HL-60 (cell line): ENCODE data around the gene GUCD1.
"Not testable (repeated sequence)": the region's sequence is repeated elsewhere in the genome, so short reads cannot be mapped to it uniquely, and the experiment has no call there.

Experiments used
- DNase-seq, 2 experiments: peaks; one replicate each; pipeline ENCODE4 v3.0.0-alpha.2; 2010 to 2020; ENCODE audit warnings: low read depth in 1 of 2, low spot score in 1 of 2
- H3K27ac ChIP-seq: fragments of 250-450 bp; sonication (Bioruptor Pico); replicated peaks from 2 replicates; pipeline ENCODE4 v1.5.1; 2020; ENCODE audit warnings: mild to moderate bottlenecking, moderate library complexity
- H3K27me3 ChIP-seq: fragments of 250-450 bp; sonication (Bioruptor Pico); 2 replicates; pipeline ENCODE4 v1.5.1; 2021; ENCODE audit warnings: mild to moderate bottlenecking, moderate library complexity; ENCODE audit not compliant: insufficient read depth, poor library complexity, severe bottlenecking
- H3K4me3 ChIP-seq: replicated peaks from 2 replicates; pipeline ENCODE4 v1.5.1; 2011; ENCODE audit warnings: mild to moderate bottlenecking, control low read depth, low read length; ENCODE audit not compliant: insufficient read depth
- GABPA ChIP-seq: IDR thresholded peaks from 2 replicates; pipeline ENCODE4 v1.6.1; 2012; ENCODE audit warnings: low read depth
- POLR2AphosphoS5 ChIP-seq: IDR thresholded peaks from 2 replicates; pipeline ENCODE4 v1.6.1; 2012; ENCODE audit warnings: low read depth
- REST ChIP-seq: IDR thresholded peaks from 2 replicates; pipeline ENCODE4 v1.6.1; 2012; ENCODE audit warnings: low read depth; ENCODE audit not compliant: insufficient replicate concordance
- SPI1 ChIP-seq: IDR thresholded peaks from 2 replicates; pipeline ENCODE4 v1.6.1; 2012; ENCODE audit warnings: low read depth, mild to moderate bottlenecking, borderline replicate concordance
- TF ChIP-seq, protein P1 (sequence below): IDR thresholded peaks from one replicate; pipeline ENCODE4 v1.5.1; 2011; ENCODE audit warnings: low read length, control low read depth, inconsistent platforms; ENCODE audit not compliant: insufficient read depth

GUCD1 gene

DNA sequence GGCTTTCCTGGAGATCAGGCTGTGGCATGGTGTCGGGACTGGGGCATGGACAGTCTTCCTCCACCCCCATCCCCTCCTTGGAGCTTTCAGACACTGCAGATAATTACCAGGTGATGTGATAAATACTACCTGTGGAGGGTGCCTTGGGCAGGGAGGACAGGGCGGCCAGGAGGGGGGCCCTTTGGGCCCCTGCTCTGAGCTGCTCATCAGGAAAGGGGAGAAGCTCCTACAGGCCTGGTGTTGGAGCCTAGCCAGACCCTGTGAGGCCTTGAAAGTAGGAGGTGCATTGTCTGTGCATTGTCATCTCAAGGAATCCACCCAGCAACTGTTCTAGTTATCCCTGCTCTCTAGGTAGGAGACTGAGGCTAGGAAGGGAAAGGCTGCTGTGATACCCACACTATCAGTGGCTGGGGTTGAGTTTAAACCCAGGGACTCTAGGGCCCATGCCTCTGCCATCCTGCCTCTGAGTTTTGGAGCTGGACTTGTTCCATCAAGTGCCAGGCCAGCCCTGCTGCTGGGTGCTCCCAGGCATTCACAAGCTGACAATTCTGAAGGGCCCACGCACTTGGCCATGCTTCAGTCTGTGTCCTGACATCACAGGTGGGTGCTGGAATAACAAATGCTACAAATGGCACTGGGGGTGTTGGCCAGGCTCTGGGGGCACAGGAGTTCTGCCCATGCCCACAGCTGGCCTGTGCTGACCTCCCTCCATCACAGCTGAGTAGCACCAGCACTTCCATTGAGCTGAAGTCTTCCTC is 45.2 kb upstream of the GUCD1 start:
- not testable (repeated sequence) for H3K27me3 ChIP-seq, H3K4me3 ChIP-seq, DNase-seq
- peak overlapping the region; percentile 85 for H3K27ac ChIP-seq

GRCh38 chr22:24599514-24599913 is 44.6 kb upstream of the GUCD1 start:
- TF ChIP-seq GABPA (no peak), SPI1 (no peak), POLR2AphosphoS5 (no peak), REST (no peak)
- TF ChIP-seq, protein P1, sequence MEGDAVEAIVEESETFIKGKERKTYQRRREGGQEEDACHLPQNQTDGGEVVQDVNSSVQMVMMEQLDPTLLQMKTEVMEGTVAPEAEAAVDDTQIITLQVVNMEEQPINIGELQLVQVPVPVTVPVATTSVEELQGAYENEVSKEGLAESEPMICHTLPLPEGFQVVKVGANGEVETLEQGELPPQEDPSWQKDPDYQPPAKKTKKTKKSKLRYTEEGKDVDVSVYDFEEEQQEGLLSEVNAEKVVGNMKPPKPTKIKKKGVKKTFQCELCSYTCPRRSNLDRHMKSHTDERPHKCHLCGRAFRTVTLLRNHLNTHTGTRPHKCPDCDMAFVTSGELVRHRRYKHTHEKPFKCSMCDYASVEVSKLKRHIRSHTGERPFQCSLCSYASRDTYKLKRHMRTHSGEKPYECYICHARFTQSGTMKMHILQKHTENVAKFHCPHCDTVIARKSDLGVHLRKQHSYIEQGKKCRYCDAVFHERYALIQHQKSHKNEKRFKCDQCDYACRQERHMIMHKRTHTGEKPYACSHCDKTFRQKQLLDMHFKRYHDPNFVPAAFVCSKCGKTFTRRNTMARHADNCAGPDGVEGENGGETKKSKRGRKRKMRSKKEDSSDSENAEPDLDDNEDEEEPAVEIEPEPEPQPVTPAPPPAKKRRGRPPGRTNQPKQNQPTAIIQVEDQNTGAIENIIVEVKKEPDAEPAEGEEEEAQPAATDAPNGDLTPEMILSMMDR: no peak
- Histone ChIP-seq H3K27ac (no peak overlapping the region), H3K4me3 (no peak overlapping the region), H3K27me3 (no peaks in the 10 kb centered on the region)
- DNase-seq: no peak

DNA sequence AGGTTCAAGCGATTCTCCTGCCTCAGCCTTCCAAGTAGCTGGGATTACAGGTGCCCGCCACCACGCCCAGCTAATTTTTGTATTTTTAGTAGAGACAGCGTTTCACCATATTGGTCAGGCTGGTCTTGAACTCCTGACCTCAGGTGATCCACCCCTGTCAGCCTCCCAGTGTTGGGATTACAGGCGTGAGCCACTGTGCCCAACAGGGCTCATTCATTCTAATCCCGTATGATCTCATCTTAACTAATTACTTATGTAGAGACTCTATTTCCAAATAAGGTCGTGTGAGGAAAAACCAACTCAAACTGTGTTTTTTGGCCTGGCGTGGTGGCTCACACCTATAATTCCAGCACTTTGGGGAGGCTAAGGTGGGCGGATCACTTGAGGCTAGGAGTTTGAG is 42.1 kb upstream of the GUCD1 start:
- H3K27me3 ChIP-seq, H3K4me3 ChIP-seq, H3K27ac ChIP-seq, DNase-seq: not testable (repeated sequence)

DNA sequence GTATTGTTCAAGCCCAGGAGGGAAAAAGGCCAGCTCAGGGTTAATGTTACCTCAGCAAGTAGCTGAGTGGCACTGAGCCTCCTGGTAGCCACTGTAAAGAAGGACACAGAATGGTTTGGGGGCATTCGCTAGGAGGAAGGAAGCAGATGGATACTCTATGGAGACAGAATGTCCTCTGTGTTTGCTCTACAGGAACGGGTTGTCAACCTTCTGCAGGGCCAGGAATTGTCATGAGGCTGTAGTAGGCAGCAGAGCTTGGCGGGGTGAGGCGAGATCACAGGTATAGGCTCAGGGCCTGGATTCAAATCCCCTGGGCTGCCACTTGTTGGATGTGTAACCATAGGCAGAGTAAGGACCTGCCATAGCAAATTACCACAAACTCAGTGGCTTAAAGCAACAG is 40.9 kb upstream of the GUCD1 start:
- Histone ChIP-seq H3K27ac (no peak overlapping the region), H3K27me3 (no peaks in the 10 kb centered on the region), H3K4me3 (no peak overlapping the region)
- DNase-seq: no peak
- TF ChIP-seq POLR2AphosphoS5: no peak
- TF ChIP-seq SPI1: no peak
- TF ChIP-seq, protein P1: no peak
- no peak for TF ChIP-seq GABPA
- TF ChIP-seq REST: no peak

DNA sequence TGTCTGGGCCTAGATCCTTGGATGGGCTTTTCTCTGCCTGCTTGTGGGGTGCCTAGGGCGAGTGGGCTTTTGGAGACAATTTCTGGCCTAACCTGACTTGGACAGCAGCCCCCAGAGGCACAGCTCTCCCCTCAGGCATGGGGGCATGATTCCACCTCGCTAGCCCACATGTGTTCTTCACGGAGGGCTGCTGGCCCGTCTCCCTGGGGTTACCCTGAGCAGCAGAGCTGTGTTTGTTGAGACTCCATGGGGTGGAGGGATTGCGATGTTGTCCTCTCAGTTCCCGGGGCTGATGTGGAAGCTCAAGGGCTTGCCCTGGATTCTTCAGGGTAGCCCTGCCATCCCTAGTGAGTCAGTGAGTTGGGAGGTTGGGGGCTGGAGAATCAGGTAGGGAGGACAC is 40.3 kb upstream of the GUCD1 start:
- no peak overlapping the region for H3K4me3 ChIP-seq
- no peaks in the 10 kb centered on the region for H3K27me3 ChIP-seq
- TF ChIP-seq REST (no peak), SPI1 (no peak), POLR2AphosphoS5 (no peak), GABPA (no peak)
- TF ChIP-seq, protein P1: no peak
- DNase-seq: no peak
- H3K27ac ChIP-seq: no peak overlapping the region
